ENCODE results near the gene OR10A4. TPM values are rescaled to one million over a fixed set of nuclear protein-coding genes. Genes with fewer than 3 reads are reported as not detected.

The OR10A4 gene, protein sequence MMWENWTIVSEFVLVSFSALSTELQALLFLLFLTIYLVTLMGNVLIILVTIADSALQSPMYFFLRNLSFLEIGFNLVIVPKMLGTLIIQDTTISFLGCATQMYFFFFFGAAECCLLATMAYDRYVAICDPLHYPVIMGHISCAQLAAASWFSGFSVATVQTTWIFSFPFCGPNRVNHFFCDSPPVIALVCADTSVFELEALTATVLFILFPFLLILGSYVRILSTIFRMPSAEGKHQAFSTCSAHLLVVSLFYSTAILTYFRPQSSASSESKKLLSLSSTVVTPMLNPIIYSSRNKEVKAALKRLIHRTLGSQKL
- not detected in 5 replicates for total RNA-seq (2022; extraction: Qiagen RNA extraction; ENCODE audit: low read depth)

DNA sequence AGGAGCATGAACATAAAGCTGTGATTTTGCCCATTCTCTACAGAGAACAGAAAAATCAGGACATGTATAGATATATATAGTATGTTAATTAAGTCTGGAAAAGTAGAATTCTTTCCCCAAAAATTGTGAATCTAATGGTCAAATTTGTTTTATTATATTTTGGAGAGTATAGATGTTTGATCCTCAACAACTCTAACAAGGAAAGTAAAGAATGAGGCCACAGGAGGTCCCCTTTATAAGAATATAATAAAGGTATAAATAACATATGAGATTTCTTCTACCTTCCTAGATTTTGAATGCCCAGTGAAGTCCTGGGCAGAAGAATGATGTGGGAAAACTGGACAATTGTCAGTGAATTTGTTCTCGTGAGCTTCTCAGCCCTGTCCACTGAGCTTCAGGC, at the start of gene OR10A4:
TSS of gene OR10A4 (plus strand) at position 301 of the 400 bp plus-strand sequence. CDS start at position 324, 23 bp downstream.

DNA sequence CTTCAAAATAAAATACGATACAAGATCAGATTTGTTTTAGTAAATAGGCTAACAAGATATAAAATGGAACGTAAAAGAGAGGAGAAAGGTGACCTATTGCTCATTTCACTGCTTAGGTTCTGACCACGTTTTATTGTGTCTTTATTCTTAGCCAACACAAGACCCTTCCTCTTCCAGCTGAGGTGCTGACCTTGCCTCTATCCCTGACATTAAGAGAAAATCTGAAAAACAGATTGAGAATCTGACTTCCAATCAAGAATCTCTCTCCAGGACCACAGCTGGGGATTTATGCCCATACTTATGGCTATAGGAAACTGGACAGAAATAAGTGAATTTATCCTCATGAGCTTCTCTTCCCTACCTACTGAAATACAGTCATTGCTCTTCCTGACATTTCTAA, 31.0 kb upstream of the OR10A4 start, which contains the start of gene OR10A5:
TSS of gene OR10A5 (plus strand) at position 301 of the 400 bp plus-strand sequence. CDS start at position 301, 0 bp downstream.

DNA sequence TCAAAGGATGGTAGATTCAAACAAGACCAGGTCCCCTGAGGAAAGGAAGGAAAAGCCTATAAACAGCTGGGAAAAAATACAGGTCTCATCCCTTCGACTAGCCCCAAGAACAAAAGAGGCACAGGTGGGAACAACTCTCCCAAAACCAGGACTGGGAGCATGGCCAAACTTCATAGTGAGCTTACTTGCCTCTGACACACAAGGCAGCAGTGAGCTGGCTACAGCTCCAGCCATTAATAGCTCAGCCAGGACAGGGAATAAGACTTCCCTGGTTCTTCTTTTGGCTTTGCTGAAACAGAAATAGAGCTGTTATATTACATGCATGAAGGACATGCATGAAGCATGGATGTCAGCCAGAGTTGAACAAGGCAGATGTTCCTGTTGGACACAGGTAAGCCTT, 13.5 kb upstream of the OR10A4 start, which contains the start of gene OR10A2:
TSS of gene OR10A2 (plus strand) at position 97 of the 400 bp plus-strand sequence. CDS start 6,698 bp downstream, outside the sequence.

DNA sequence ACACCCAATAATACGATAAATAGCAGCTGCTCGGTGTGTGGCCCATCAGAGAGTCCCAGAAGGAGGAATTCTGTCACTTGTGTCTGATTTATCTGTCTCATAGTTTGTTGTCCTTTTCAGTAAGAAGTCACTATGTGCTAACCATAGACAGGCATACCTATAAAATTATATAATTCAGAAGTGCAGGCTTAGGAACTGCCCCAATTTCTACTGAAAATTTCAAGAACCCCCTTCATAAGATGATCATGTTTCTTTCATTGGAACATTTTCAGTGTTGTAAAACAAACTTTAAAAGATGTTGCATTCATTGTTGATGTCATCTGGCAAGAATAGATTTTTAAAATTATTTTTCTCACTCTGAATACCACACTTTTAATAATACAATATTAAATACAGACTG, 16.0 kb downstream of the OR10A4 start, which contains the start of gene OR2D2:
TSS of gene OR2D2 (minus strand) at position 101 of the 400 bp plus-strand sequence. CDS start at position 101, 0 bp downstream.

GRCh38 chr11:6920702-6921101, 44.3 kb downstream of the OR10A4 start, which contains the start of gene OR2D3:
Gene OR2D3 (plus strand): TSS chr11:6921002. CDS start chr11:6921002, 0 bp downstream.

GRCh38 chr11:6926208-6927029, 50.0 kb downstream of the OR10A4 start, which contains the start of gene ZNF215:
Gene ZNF215 (plus strand): TSS chr11:6926426. CDS start chr11:6932273, 5,847 bp downstream.

Other genes with a start within 250 kb of the OR10A4 start
- gene DCHS1, start 220.8 kb upstream of the OR10A4 start, total RNA-seq (2022; extraction: Qiagen RNA extraction; ENCODE audit: low read depth): 0.03 to 0.14 TPM (median 0.08 TPM) in 5 replicates
- 93.1 to 110 TPM (median 101 TPM) in 5 replicates for gene MRPL17, start 193.3 kb upstream of the OR10A4 start, total RNA-seq (2022; extraction: Qiagen RNA extraction; ENCODE audit: low read depth)
- gene OR2AG2, start 104.6 kb upstream of the OR10A4 start, total RNA-seq (2022; extraction: Qiagen RNA extraction; ENCODE audit: low read depth): 0.03 TPM in 2 of 5 replicates, not detected in the others
- gene OR2AG1, start 93.6 kb upstream of the OR10A4 start, total RNA-seq (2022; extraction: Qiagen RNA extraction; ENCODE audit: low read depth): not detected in 5 replicates
- gene OR6A2, start 76.9 kb upstream of the OR10A4 start, total RNA-seq (2022; extraction: Qiagen RNA extraction; ENCODE audit: low read depth): not detected in 5 replicates
- gene OR10A5, start 30.9 kb upstream of the OR10A4 start, total RNA-seq (2022; extraction: Qiagen RNA extraction; ENCODE audit: low read depth): not detected in 5 replicates
- gene OR10A2, start 13.6 kb upstream of the OR10A4 start, total RNA-seq (2022; extraction: Qiagen RNA extraction; ENCODE audit: low read depth): not detected in 5 replicates
- gene OR2D2, start 15.9 kb downstream of the OR10A4 start, total RNA-seq (2022; extraction: Qiagen RNA extraction; ENCODE audit: low read depth): not detected in 5 replicates
- gene OR2D3, start 44.4 kb downstream of the OR10A4 start, total RNA-seq (2022; extraction: Qiagen RNA extraction; ENCODE audit: low read depth): not detected in 5 replicates
- gene ZNF215, start 49.8 kb downstream of the OR10A4 start, total RNA-seq (2022; extraction: Qiagen RNA extraction; ENCODE audit: low read depth): 0.88 to 1.2 TPM (median 1.1 TPM) in 5 replicates
- 0.45 to 1.2 TPM (median 0.87 TPM) in 5 replicates for gene ZNF214, start 143.7 kb downstream of the OR10A4 start, total RNA-seq (2022; extraction: Qiagen RNA extraction; ENCODE audit: low read depth)
- not detected in 5 replicates for gene NLRP14, start 143.9 kb downstream of the OR10A4 start, total RNA-seq (2022; extraction: Qiagen RNA extraction; ENCODE audit: low read depth)
- not detected in 5 replicates for gene RBMXL2, start 212.4 kb downstream of the OR10A4 start, total RNA-seq (2022; extraction: Qiagen RNA extraction; ENCODE audit: low read depth)

Measured in A549 treated with GW870086 at 1 μM for 4 hours (cell line).